ENCODE data around the gene JADE2.
A peak's percentile ranks its signal among the peaks of the same experiment; 100 is the strongest.

JADE2 gene

DNA sequence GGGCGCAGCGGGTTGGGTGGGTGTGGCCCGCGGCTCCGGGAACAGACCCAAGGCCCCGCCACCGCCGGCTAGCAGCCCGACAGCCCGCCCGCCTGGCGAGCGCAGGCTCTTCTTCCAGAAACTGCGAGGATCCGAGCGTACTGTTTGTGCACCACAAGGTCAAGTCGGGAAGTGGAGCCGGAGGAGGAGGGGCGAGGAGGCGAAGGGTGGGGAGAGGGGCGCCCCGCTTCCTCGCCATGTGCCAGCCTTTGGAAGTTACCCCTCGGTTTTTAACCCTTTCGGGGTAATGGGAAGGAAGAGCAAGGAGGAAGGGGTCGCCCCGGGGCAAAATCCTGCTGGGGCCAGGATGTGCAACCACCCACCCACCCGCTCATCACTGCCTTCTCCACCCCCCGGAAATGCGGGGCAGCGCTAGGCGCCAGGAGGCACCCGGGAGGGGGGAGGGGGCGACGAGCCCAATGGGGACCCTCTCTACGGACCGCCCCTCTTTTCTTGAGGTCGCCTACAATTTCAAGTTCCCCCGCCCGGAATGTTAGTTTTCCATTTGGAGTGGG, 1.1 kb upstream of the JADE2 start:
- no peaks in the 10 kb centered on the region for H3K36me3 ChIP-seq (ENCODE audit: control insufficient read depth in 1 of 2, insufficient read depth in 2 of 2, low read length in 2 of 2)
- H3K27me3 ChIP-seq (ENCODE audit: low read depth, low read length), result no peaks in the 10 kb centered on the region
- peak overlapping the region; percentile 97 for H3K27ac ChIP-seq (ENCODE audit: low read length)
- peak overlapping the region; percentile 91 to 97 for H3K4me3 ChIP-seq (ENCODE audit: low read depth in 1 of 2, low read length in 2 of 2)
- no peaks in the 10 kb centered on the region for H3K9me3 ChIP-seq (ENCODE audit: control insufficient read depth in 1 of 2, low read length in 2 of 2)
- H3K4me1 ChIP-seq (ENCODE audit: control insufficient read depth in 1 of 2, insufficient read depth in 2 of 2, low read length in 2 of 2), result peaks cover 12 to 16% of the 10 kb centered on the region in 2 donors

DNA sequence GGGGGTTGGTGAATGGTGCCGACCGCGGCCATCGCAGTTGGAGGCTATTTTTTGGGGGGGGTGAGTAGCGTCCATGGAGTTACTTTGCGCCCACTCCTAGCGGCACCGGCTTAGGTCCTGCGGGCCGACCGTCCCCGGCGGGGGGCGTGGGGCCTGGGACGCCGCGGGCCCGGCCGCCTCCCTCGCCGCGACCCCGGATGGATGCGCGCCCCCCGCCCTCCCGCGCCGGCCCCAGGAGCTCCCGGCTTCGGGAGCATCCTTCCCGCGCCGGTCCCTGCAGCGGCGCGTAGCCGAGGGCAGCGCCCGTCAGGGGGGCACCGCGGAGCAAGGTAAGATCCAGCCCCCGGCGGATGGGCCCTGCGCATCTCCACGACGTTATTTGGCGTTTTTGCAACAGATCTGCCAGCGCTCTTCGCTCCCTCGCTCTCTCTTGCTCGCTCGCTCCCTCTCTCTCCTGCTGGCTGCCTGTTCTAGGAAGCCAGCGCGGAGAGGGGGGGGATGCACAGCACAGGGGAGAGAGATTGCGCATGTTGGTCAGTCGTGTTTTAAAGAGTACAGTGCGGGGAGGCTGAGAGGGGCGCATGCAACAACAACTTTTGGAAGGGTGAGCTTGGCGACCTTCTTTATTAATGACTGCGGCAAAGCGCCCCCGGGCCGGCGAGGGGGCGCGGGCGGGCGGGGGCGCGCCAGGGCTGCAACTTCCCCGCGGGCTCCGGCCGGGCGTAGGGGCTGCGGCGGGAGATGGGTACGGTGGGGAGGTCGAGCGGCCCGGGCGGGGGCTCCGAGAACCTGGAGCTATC, 413 bp downstream of the JADE2 start:
- Histone ChIP-seq H3K4me3 (ENCODE audit: low read depth in 1 of 2, low read length in 2 of 2) (peak overlapping the region; percentile 78 to 97), H3K9me3 (ENCODE audit: control insufficient read depth in 1 of 2, low read length in 2 of 2) (no peaks in the 10 kb centered on the region), H3K4me1 (ENCODE audit: control insufficient read depth in 1 of 2, insufficient read depth in 2 of 2, low read length in 2 of 2) (peaks cover 26 to 31% of the 10 kb centered on the region in 2 donors), H3K36me3 (ENCODE audit: control insufficient read depth in 1 of 2, insufficient read depth in 2 of 2, low read length in 2 of 2) (no peaks in the 10 kb centered on the region), H3K27ac (ENCODE audit: low read length) (peak overlapping the region; percentile 80), H3K27me3 (ENCODE audit: low read depth, low read length) (no peaks in the 10 kb centered on the region)

GRCh38 chr5:134526483-134527155, 1.1 kb downstream of the JADE2 start:
- Histone ChIP-seq H3K9me3 (ENCODE audit: control insufficient read depth in 1 of 2, low read length in 2 of 2) (no peaks in the 10 kb centered on the region), H3K4me3 (ENCODE audit: low read depth in 1 of 2, low read length in 2 of 2) (peak overlapping the region; percentile 78 to 97), H3K27ac (ENCODE audit: low read length) (peak overlapping the region; percentile 80), H3K4me1 (ENCODE audit: control insufficient read depth in 1 of 2, insufficient read depth in 2 of 2, low read length in 2 of 2) (peaks cover 29 to 35% of the 10 kb centered on the region in 2 donors), H3K36me3 (ENCODE audit: control insufficient read depth in 1 of 2, insufficient read depth in 2 of 2, low read length in 2 of 2) (no peaks in the 10 kb centered on the region), H3K27me3 (ENCODE audit: low read depth, low read length) (no peaks in the 10 kb centered on the region)

- H3K36me3 ChIP-seq (ENCODE audit: control insufficient read depth in 1 of 2, insufficient read depth in 2 of 2, low read length in 2 of 2), result no peaks in the 10 kb centered on the region
- H3K27me3 ChIP-seq (ENCODE audit: low read depth, low read length), result no peaks in the 10 kb centered on the region
- peak overlapping the region; percentile 78 to 97 for H3K4me3 ChIP-seq (ENCODE audit: low read depth in 1 of 2, low read length in 2 of 2)
- peaks cover 29 to 43% of the 10 kb centered on the region in 2 donors for H3K4me1 ChIP-seq (ENCODE audit: control insufficient read depth in 1 of 2, insufficient read depth in 2 of 2, low read length in 2 of 2)
- peak overlapping the region; percentile 67 for H3K27ac ChIP-seq (ENCODE audit: low read length)
- no peaks in the 10 kb centered on the region for H3K9me3 ChIP-seq (ENCODE audit: control insufficient read depth in 1 of 2, low read length in 2 of 2)
Measured at GRCh38 chr5:134527156-134527960, 1.9 kb downstream of the JADE2 start.

DNA sequence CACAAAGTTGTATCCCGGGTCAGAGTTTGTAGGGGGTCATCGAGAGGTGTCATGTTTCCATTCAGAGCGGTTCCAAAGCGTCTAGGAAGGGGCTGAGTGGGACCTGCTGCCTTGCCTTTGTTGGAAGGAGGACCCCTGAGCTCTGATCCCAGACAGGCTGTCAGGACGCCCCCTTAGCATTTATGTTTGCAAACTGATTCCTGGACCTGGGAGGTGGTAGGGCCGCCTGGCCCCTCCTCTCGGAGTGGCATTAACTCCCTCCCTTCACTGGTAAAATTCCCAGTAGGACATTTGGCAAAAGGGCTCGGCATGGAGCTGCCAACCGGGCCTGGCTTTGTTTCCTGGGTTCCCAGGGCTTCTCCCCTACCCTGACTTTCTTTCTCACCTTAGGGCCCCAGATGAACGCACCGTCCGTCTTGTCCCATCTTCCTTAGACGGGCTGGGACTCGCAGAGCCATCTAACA, 2.5 kb downstream of the JADE2 start:
- Histone ChIP-seq H3K36me3 (ENCODE audit: control insufficient read depth in 1 of 2, insufficient read depth in 2 of 2, low read length in 2 of 2) (no peaks in the 10 kb centered on the region), H3K27me3 (ENCODE audit: low read depth, low read length) (no peaks in the 10 kb centered on the region), H3K27ac (ENCODE audit: low read length) (peak overlapping the region; percentile 30), H3K9me3 (ENCODE audit: control insufficient read depth in 1 of 2, low read length in 2 of 2) (no peaks in the 10 kb centered on the region), H3K4me3 (ENCODE audit: low read depth in 1 of 2, low read length in 2 of 2) (peak overlapping the region; percentile 78 to 97), H3K4me1 (ENCODE audit: control insufficient read depth in 1 of 2, insufficient read depth in 2 of 2, low read length in 2 of 2) (peaks cover 32 to 49% of the 10 kb centered on the region in 2 donors)

GRCh38 chr5:134528556-134528955, 3.1 kb downstream of the JADE2 start:
- no peaks in the 10 kb centered on the region for H3K36me3 ChIP-seq (ENCODE audit: control insufficient read depth in 1 of 2, insufficient read depth in 2 of 2, low read length in 2 of 2)
- no peak overlapping the region for H3K27ac ChIP-seq (ENCODE audit: low read length)
- no peaks in the 10 kb centered on the region for H3K9me3 ChIP-seq (ENCODE audit: control insufficient read depth in 1 of 2, low read length in 2 of 2)
- H3K4me3 ChIP-seq (ENCODE audit: low read depth in 1 of 2, low read length in 2 of 2), result peak overlapping the region in 1 of 2 donors; percentile 97
- H3K27me3 ChIP-seq (ENCODE audit: low read depth, low read length), result no peaks in the 10 kb centered on the region
- H3K4me1 ChIP-seq (ENCODE audit: control insufficient read depth in 1 of 2, insufficient read depth in 2 of 2, low read length in 2 of 2), result peaks cover 34 to 53% of the 10 kb centered on the region in 2 donors

DNA sequence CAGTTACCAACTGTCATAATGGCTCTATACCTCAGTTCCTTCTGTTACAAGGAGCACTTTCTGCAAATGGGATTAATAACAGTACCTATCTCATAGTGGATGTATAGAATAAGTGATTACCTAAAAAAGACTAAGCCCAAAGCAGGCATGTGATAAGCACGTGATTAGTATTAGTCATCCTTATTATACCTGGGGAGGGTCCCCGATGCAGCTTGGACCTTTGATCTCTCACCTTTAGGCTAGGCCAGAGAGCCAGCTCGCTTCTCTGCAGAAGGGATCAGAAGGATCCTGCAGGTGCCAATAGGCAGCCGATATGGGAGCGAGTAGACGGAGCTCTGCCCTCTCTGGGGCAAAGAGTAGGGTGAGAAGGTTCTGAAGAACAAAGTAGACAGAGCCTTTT, 4.0 kb downstream of the JADE2 start:
- Histone ChIP-seq H3K9me3 (ENCODE audit: control insufficient read depth in 1 of 2, low read length in 2 of 2) (no peaks in the 10 kb centered on the region), H3K4me1 (ENCODE audit: control insufficient read depth in 1 of 2, insufficient read depth in 2 of 2, low read length in 2 of 2) (peaks cover 34 to 61% of the 10 kb centered on the region in 2 donors), H3K36me3 (ENCODE audit: control insufficient read depth in 1 of 2, insufficient read depth in 2 of 2, low read length in 2 of 2) (no peaks in the 10 kb centered on the region), H3K27me3 (ENCODE audit: low read depth, low read length) (no peaks in the 10 kb centered on the region), H3K27ac (ENCODE audit: low read length) (peak overlapping the region; percentile 28), H3K4me3 (ENCODE audit: low read depth in 1 of 2, low read length in 2 of 2) (no peak overlapping the region)

DNA sequence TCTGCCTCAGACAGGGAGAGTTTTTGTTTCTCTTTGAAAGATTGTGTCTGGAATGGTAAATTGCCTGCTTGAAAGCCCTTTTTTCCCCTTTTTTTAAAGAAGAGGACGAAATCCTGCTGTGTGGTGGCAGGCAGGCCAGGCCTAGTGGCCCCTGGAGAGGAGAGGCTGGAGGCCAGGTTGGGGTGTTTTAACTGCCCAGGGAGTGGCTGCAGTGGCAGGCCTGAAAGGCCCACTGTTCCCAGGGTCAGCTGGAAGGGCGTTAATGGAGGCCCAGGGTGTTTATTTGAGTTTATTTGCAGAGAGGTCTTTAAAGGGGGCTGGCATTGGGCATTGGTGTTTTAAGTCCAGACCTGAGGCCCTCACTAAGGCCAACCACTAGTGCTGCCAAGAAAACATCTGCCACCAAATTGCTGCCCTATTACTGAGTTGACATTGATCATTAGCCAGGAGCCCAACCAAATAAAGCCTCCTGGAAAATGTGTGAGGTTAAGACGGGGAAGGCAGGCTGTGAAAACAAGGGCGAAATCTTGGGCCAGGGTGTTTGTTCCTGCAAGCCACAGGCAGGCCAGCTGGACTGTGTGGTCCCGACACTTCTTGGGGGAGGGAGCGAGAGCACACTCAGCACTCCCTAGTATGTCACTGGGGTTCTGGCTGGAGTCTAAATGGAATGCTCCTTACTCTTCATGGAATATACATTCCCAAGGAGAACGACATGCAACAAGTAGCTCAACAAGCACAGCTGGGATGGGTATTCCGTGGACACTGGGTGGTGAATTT, 5.0 kb downstream of the JADE2 start:
- H3K27ac ChIP-seq (ENCODE audit: low read length), result peak overlapping the region; percentile 2
- H3K4me1 ChIP-seq (ENCODE audit: control insufficient read depth in 1 of 2, insufficient read depth in 2 of 2, low read length in 2 of 2), result peaks cover 34 to 61% of the 10 kb centered on the region in 2 donors

GRCh38 chr5:134533115-134533815, 7.8 kb downstream of the JADE2 start:
- Histone ChIP-seq H3K36me3 (ENCODE audit: control insufficient read depth in 1 of 2, insufficient read depth in 2 of 2, low read length in 2 of 2) (peaks cover 23 to 26% of the 10 kb centered on the region in 2 donors), H3K9me3 (ENCODE audit: control insufficient read depth in 1 of 2, low read length in 2 of 2) (no peaks in the 10 kb centered on the region), H3K27me3 (ENCODE audit: low read depth, low read length) (no peaks in the 10 kb centered on the region), H3K4me1 (ENCODE audit: control insufficient read depth in 1 of 2, insufficient read depth in 2 of 2, low read length in 2 of 2) (peaks cover 29 to 54% of the 10 kb centered on the region in 2 donors), H3K4me3 (ENCODE audit: low read depth in 1 of 2, low read length in 2 of 2) (no peak overlapping the region), H3K27ac (ENCODE audit: low read length) (peak overlapping the region; percentile 39)

More for the DNA sequence above, 5.0 kb downstream of the JADE2 start:
- no peaks in the 10 kb centered on the region for H3K27me3 ChIP-seq (ENCODE audit: low read depth, low read length)
- H3K9me3 ChIP-seq (ENCODE audit: control insufficient read depth in 1 of 2, low read length in 2 of 2), result no peaks in the 10 kb centered on the region
- no peak overlapping the region for H3K4me3 ChIP-seq (ENCODE audit: low read depth in 1 of 2, low read length in 2 of 2)
- H3K36me3 ChIP-seq (ENCODE audit: control insufficient read depth in 1 of 2, insufficient read depth in 2 of 2, low read length in 2 of 2), result no peaks in the 10 kb centered on the region
